Parathyroid adenoma (tissue), 2 donors: ENCODE results near the gene C9orf40.

Source experiments
- H2AFZ ChIP-seq: fragments of 300-600 bp; sonication (generic); one replicate; pipeline ENCODE4 v1.7.0; 2017; ENCODE audit warnings: antibody characterized with exemption, mild to moderate bottlenecking
- H3K27ac ChIP-seq: fragments of 300-600 bp; sonication (generic); one replicate; pipeline ENCODE4 v1.7.0; 2017
- H3K27me3 ChIP-seq: fragments of 300-600 bp; sonication (generic); one replicate; pipeline ENCODE4 v1.7.0; 2017; ENCODE audit warnings: low read length; ENCODE audit not compliant: control insufficient read depth, insufficient read depth
- H3K36me3 ChIP-seq: fragments of 300-600 bp; sonication (generic); one replicate; pipeline ENCODE4 v1.7.0; 2017; ENCODE audit warnings: low read length; ENCODE audit not compliant: control insufficient read depth, insufficient read depth
- H3K4me1 ChIP-seq: fragments of 300-600 bp; sonication (generic); one replicate; pipeline ENCODE4 v1.7.0; 2017; ENCODE audit warnings: control low read depth
- H3K4me2 ChIP-seq: fragments of 300-600 bp; sonication (generic); one replicate; pipeline ENCODE4 v1.7.0; 2017; ENCODE audit warnings: low read length
- H3K4me3 ChIP-seq: fragments of 300-600 bp; sonication (generic); one replicate; pipeline ENCODE4 v1.7.0; 2017; ENCODE audit warnings: low read depth, low read length
- H3K79me2 ChIP-seq: fragments of 300-600 bp; sonication (generic); one replicate; pipeline ENCODE4 v1.7.0; 2017; ENCODE audit warnings: control low read depth
- H3K9ac ChIP-seq: fragments of 300-600 bp; sonication (generic); one replicate; pipeline ENCODE4 v1.7.0; 2017; ENCODE audit warnings: mild to moderate bottlenecking
- H3K9me3 ChIP-seq: fragments of 300-600 bp; sonication (generic); one replicate; pipeline ENCODE4 v1.7.0; 2017; ENCODE audit warnings: low read length; ENCODE audit not compliant: control insufficient read depth
- TF ChIP-seq, protein P1 (sequence below): fragments of 300-600 bp; sonication (generic); IDR thresholded peaks from one replicate; pipeline ENCODE4 v1.7.0; 2017; ENCODE audit warnings: antibody characterized with exemption, mild to moderate bottlenecking
- donor health status: primary hyperparathyroidism.

C9orf40 gene

GRCh38 chr9:74948937-74949336 is 3.8 kb downstream of the C9orf40 start:
- TF ChIP-seq, protein P1, sequence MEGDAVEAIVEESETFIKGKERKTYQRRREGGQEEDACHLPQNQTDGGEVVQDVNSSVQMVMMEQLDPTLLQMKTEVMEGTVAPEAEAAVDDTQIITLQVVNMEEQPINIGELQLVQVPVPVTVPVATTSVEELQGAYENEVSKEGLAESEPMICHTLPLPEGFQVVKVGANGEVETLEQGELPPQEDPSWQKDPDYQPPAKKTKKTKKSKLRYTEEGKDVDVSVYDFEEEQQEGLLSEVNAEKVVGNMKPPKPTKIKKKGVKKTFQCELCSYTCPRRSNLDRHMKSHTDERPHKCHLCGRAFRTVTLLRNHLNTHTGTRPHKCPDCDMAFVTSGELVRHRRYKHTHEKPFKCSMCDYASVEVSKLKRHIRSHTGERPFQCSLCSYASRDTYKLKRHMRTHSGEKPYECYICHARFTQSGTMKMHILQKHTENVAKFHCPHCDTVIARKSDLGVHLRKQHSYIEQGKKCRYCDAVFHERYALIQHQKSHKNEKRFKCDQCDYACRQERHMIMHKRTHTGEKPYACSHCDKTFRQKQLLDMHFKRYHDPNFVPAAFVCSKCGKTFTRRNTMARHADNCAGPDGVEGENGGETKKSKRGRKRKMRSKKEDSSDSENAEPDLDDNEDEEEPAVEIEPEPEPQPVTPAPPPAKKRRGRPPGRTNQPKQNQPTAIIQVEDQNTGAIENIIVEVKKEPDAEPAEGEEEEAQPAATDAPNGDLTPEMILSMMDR = no peak
- no peak overlapping the region for H3K4me2 ChIP-seq
- no peak overlapping the region for H3K9ac ChIP-seq
- no peaks in the 10 kb centered on the region for H3K36me3 ChIP-seq
- no peaks in the 10 kb centered on the region for H3K9me3 ChIP-seq
- H3K4me3 ChIP-seq = no peak overlapping the region
- no peak overlapping the region for H3K27ac ChIP-seq
- no peaks in the 10 kb centered on the region for H3K4me1 ChIP-seq
- H3K27me3 ChIP-seq = no peaks in the 10 kb centered on the region
- H3K79me2 ChIP-seq = no peaks in the 10 kb centered on the region
- H2AFZ ChIP-seq = no peak overlapping the region

DNA sequence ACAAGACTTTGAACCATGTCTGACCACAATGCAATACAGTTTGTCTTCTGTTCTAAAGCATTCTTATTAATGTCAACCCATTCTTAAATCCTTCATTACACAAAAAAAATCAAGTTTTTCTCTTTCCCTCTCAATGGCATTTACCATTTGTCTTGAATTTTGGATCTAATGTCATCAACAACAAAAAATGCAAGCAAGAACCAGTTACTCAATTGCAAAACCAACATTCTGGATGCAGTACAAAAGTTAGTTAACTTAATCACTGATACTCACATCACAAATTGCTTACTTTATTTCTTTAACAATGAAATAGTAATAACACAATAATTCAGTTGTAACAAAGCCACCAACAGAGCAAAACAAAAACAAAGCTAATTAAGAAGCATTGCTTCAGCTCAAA is 6.0 kb downstream of the C9orf40 start:
- Histone ChIP-seq H3K4me3 (no peak overlapping the region), H3K9me3 (no peaks in the 10 kb centered on the region), H3K4me2 (no peak overlapping the region), H2AFZ (no peak overlapping the region), H3K9ac (no peak overlapping the region), H3K79me2 (no peaks in the 10 kb centered on the region), H3K36me3 (no peaks in the 10 kb centered on the region), H3K27me3 (no peaks in the 10 kb centered on the region), H3K4me1 (no peaks in the 10 kb centered on the region), H3K27ac (no peak overlapping the region)
- TF ChIP-seq, protein P1 = no peak

DNA sequence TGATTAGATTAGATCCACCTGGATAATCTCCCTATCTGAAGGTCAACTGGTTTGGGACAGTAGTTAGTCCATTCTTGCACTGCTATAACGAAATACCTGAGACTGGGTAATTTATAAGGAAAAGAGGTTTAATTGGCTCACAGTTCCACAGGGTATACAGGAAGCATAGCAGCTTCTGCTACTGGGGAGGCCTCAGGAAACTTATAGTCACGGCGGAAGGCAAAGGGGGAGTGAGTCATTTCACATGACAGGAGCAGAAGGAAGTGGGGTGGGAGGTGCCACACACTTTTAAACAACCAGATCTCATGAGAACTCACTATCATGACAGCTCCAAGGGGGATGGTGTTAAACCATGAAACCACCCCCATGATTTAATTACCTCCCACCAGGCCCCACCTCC is 9.9 kb downstream of the C9orf40 start:
- Histone ChIP-seq H3K4me2 (no peak overlapping the region), H3K4me1 (peaks cover 3% of the 10 kb centered on the region), H3K4me3 (no peak overlapping the region), H3K27me3 (no peaks in the 10 kb centered on the region), H3K9me3 (no peaks in the 10 kb centered on the region), H3K79me2 (no peaks in the 10 kb centered on the region), H3K36me3 (no peaks in the 10 kb centered on the region), H3K27ac (no peak overlapping the region), H2AFZ (no peak overlapping the region), H3K9ac (no peak overlapping the region)
- TF ChIP-seq, protein P1 = no peak

GRCh38 chr9:74940600-74940999 is 12.1 kb downstream of the C9orf40 start:
- H3K4me1 ChIP-seq = peaks cover 3% of the 10 kb centered on the region
- no peak overlapping the region for H3K4me2 ChIP-seq
- peak overlapping the region; percentile 56 for H2AFZ ChIP-seq
- H3K27ac ChIP-seq = no peak overlapping the region
- no peak overlapping the region for H3K4me3 ChIP-seq
- H3K79me2 ChIP-seq = no peaks in the 10 kb centered on the region
- H3K36me3 ChIP-seq = no peaks in the 10 kb centered on the region
- no peaks in the 10 kb centered on the region for H3K9me3 ChIP-seq
- H3K9ac ChIP-seq = no peak overlapping the region
- no peaks in the 10 kb centered on the region for H3K27me3 ChIP-seq
- TF ChIP-seq, protein P1 = peak; percentile 39

- Histone ChIP-seq H3K4me2 (no peak overlapping the region), H3K4me1 (no peaks in the 10 kb centered on the region), H3K9ac (no peak overlapping the region), H3K79me2 (no peaks in the 10 kb centered on the region), H3K36me3 (no peaks in the 10 kb centered on the region), H3K27me3 (no peaks in the 10 kb centered on the region), H3K9me3 (no peaks in the 10 kb centered on the region), H3K27ac (no peak overlapping the region), H3K4me3 (no peak overlapping the region), H2AFZ (no peak overlapping the region)
- TF ChIP-seq, protein P1 = no peak
These were observed 17.7 kb downstream of the C9orf40 start for GRCh38 chr9:74935008-74935407.
